ENCODE measurements around the gene KIF6.

- TF ChIP-seq CTCF (IDR thresholded peaks at IDR 0.05) (no peak), POLR2A (IDR thresholded peaks at IDR 0.05) (no peak)
Observed at GRCh38 chr6:39702265-39702664, 22.9 kb downstream of the KIF6 start.
